Activated CD4-positive, alpha-beta T cell treated with anti-CD3 and anti-CD28 coated beads for 4 hours (primary cell): ENCODE results near the gene ZCCHC2.

Experiments
- DNase-seq, 2 donors: peaks; one replicate each; pipeline ENCODE4 v3.0.0-alpha.2; 2020

The ZCCHC2 gene

DNA sequence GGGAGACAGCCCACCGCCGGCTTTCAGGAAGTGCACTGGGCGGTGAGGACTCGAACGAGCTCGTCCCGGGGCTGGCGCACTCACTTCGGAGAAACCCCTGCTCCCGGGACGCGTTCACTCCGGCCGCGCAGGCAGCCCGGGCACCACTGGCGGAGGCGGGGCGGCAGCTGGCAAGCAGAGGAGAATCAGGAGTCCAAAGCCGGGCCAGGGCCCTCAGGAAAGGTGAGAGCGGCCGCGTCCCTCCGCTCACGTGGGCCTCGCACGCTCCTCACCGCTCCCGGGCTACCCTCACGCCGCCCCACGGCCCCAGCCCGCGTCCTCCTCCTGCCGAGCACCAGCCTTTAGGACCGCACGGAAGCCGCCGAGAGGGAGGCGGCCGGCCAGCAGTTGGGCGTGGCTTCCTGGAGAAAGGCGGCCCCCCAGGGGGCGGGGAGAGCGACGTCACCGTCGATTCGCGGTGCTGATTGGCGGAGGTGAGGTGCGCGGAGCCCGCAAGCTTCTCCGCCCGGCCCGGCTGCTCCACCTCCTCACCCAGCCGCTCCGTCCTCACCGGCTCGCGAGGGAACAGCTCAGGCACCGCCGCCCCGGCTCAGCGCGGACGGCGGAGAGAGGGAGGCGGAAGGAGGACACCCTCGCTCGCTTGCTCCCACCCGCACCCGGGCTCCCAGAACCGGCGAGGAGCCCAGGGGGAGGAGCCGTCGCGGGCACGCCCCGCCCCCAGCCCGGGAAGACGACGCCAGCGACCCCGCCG, at the start of gene ZCCHC2:
TSS of gene ZCCHC2 (plus strand) at position 522 of the 751 bp plus-strand sequence. CDS start 400 bp downstream, outside the sequence.
- peak; percentile 97 to 99 for DNase-seq

GRCh38 chr18:62479574-62479973, 43.3 kb upstream of the ZCCHC2 start:
- no peak for DNase-seq

DNA sequence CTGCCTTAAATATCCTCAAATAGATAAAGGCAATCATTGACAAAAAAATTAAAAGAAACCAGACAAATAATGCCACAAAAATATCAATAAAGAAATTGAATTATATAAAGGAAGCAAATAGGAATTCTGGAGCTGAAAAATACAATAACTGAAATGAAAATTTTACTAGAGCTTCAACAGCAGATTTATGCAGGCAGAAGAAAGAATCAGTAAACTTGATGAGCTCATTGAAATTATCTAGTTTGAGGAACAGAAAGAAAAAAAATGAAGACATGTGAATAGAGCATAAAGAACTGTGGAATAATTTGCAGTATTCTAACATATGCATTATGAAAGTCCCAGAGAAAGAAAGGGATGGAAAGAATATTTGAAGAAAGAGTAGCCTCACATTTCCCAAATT, 41.9 kb upstream of the ZCCHC2 start:
- no peak for DNase-seq

- no peak for DNase-seq
These were observed 37.9 kb upstream of the ZCCHC2 start for GRCh38 chr18:62484941-62485340.

DNA sequence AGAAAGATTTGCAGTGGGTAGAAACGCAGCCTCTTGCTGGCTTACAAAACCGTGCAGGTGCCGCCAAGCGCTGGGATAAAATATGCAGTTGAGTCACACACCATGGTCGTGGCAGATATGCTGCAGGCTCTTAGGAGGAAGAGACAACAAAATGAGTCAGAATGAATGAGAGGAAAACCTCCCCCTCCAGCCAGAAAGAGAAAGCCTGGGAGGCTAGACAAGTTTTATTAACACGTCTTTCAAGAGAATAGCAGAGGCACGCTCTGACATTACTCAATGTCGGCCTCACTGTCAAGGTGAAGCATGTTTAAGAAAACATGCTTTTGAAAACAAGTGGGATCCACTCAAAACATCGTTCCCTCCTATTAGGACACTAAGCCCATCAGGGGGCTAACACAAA, 37.1 kb upstream of the ZCCHC2 start:
- no peak for DNase-seq

DNA sequence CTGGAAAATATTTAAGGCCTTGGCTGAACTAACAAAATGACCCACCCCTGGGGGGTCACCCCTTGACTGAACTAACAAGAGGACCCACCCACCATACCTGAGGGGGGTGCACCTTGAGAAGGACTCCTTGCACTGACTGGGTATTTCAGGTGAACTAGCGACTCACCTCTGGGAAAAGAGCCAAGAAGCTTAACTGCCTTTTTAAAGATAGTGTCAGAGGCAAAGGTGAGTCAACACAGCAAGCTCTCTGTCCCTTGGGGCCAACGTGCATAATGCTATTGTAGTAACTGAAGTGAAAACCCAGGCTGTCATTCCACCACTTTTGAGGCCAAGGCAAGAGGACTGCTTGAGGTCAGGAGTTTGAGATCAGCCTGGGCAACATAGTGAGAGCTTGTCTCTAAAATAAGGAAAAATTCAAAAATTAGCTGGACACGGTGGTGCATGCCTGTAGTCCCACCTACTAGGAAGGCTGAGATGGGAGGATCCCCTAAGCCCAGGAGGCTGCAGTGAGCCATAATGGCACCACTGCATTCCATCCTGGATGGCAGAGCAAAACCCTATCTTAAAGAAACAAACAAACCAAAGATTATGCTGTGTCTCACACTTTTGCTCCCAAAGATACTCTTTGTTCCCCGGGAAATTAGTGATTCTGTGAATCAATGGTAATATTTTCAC, 36.4 kb upstream of the ZCCHC2 start:
- DNase-seq, result no peak

GRCh38 chr18:62487161-62487560, 35.7 kb upstream of the ZCCHC2 start:
- DNase-seq, result no peak

DNA sequence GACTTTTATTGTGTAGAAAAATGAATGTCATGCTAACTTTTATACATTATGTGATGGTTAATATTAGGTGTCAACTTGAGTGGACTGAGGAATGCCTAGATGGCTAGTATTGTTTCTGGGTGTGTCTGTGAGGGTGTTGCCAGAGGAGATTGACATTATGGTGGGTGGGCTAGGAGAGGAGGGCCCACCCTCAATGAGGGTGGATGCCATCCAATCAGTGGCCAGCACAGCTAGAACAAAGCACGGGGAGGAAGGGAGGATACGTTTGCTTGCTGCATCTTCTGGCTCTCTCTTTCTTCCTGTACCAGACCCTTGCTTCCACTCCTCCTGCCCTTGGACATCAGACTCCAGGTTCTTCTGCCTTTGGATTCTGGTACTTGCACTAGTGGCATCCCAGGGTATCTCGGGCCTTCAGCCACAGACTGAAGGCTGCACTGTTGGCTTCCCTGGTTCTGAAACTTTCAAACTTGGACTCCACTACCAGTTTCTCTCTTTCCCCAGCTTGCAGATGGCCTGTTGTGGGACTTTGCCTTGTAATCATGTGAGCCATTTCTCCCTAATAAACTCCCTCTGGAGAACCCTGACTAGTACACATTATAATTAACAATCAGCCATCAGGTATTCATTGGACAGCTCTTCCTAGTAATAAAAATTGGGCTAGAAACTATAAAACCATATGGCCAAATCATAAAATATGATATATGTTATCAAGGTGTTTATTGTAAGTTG, 31.7 kb upstream of the ZCCHC2 start:
- DNase-seq, result no peak

- no peak for DNase-seq
These were observed 29.6 kb upstream of the ZCCHC2 start for GRCh38 chr18:62493033-62493862.

DNA sequence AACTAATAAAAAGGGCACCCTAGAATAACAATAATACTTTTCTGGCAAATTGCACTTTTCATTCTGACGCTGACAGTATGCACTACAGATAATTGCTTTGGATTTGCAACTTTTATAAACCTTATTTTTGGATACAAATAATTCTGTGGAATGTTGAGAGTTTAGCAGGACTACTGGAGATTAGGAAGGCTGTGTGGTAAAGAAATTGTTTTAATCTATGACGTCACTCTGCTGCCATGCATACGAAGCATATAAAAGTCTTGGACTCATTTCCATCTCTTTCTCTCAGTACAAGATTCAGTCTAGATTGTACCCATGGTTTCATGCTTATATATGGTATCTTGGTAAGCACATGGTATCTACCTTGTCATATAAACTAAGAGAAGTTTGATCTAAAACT, 28.1 kb upstream of the ZCCHC2 start:
- DNase-seq, result no peak

DNA sequence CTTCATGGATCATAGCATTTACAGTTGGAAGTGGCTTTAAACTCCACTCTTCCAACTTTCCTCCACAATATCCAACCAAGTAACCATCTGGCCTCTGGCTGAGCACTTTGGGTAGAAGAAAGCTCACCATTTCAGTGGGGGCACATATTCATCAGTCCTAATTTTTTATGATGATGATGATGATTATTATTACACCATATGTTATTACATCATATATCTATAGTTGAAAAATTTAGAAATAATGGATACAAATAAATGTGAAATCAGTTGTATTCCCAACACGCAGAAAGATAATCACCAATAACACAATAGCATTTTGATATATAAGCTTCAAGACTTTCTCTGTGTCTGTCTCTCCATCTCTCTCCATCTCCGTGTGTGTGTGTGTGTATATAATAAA, 26.6 kb upstream of the ZCCHC2 start:
- no peak for DNase-seq

GRCh38 chr18:62497190-62497772, 25.5 kb upstream of the ZCCHC2 start:
- DNase-seq, result no peak

DNA sequence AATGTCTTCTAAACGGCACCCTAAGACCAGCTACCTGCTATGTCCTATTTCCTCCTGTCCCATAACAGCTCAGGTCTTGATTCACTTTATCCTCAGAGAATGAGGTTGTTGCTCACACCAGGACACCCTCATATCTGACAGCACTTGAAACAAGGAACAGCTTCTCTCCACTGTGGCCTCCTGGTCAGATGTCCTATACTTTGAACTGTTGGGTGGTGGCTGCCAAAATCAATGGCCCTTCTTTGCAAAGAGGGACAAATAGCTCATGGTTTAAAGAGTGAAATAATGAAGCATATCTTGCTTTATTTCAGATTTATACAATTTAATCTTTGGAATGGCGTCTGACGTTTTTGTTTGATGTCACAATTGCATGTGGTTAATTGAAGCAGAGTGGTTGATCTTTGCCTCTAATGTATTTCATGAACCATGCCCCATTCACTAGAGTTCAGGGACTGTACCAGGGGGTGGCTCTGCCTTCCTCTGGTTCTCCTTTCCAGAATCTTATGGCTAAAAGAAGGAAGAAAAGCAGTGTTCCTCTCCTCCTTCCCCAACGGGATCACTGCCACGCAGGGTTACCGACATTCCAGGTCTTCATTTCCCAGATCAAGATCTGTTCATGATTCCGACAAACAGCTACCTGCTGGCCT, 24.1 kb upstream of the ZCCHC2 start:
- no peak for DNase-seq

DNA sequence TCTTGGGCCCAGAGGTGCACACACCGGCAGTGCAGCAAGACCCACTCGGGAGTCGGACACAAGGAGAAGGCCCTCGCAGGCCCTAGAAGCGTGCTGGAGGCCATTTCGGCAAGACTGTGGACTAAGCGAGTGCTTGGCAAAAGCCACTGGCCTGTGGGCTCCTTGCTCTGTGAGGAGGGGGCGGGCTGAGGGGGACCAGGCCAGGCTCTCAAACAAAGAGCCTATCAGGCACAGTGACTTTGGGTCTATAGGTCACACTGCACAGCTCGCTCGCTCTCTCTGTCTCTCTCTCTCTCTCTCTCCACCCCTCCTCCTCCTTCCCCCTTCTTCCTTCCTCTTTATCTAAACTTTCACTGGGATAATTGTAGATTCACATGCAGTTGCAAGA, 23.6 kb upstream of the ZCCHC2 start:
- DNase-seq, result no peak

DNA sequence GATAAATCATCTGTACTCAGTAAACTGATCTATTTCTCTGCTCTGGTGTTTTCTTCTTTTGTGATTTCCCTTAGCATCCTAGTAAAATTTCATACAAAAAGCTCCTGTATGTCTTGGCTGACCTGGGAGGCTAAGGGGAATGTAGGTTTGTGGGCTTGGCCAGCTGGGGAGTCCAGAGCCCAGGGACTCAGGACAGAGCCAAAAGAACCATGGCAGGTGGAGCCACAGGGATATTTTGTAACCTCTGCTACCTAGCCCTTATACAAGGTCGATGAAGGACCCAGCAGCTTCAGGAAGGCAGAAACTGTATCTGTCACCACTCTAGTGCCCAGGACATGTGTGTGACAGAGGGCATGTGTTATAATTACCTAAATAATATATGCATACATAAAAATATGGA, 22.7 kb upstream of the ZCCHC2 start:
- no peak for DNase-seq

GRCh38 chr18:62500966-62501591, 21.7 kb upstream of the ZCCHC2 start:
- no peak for DNase-seq

GRCh38 chr18:62505669-62506494, 16.9 kb upstream of the ZCCHC2 start:
- DNase-seq, result peak in 1 of 2 donors; percentile 18

- no peak for DNase-seq
These were observed 16.2 kb upstream of the ZCCHC2 start for GRCh38 chr18:62506495-62507143.

GRCh38 chr18:62509779-62510178, 13.0 kb upstream of the ZCCHC2 start:
- no peak for DNase-seq

DNA sequence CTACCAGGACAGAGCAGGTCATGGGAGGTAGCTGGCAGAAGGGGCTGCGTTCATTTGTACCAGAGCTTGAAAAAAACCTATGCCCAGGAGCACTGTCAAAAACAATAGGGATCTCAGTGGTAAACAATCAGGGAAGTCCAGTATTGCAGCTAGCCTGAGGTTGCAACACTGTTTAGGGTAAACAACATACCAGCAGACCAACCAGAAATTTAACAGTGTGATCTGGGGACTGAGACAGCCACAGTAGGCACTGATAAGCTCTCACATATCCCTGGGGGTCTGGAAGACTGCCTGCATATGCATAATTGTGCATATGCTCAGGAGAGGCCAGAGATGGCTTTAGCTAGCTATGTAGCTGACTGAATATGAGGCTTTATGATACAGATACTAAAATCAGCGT, 12.0 kb upstream of the ZCCHC2 start:
- no peak for DNase-seq
